Heart left ventricle (tissue), 16 donors: ENCODE results near the gene B3GNT7. TPM values are rescaled to one million over a fixed set of nuclear protein-coding genes. Genes with fewer than 3 reads are reported as not detected.
"Not testable (repeated sequence)": the region's sequence is repeated elsewhere in the genome, so short reads cannot be mapped to it uniquely, and the experiment has no call there.

Experiments
- ATAC-seq, 4 donors: fragments of 200-7000 bp; cut with Tn5 transposase; one replicate each; pipeline ENCODE4 v1.9.1; 2020 to 2022; ENCODE audit warnings: moderate library complexity in 4 of 4, mild to moderate bottlenecking in 3 of 4, moderate number of reproducible peaks in 1 of 4
- DNase-seq, 5 donors: peaks; one replicate each; pipeline ENCODE4 v3.0.0-alpha.2; 2020
- H3K27ac ChIP-seq, 12 donors: fragments of 200-600 bp; sonication (generic) in 4 of 12; one replicate each; pipeline versions ENCODE4 v1.5.0 to v1.8.0; 2016 to 2022; ENCODE audit warnings: mild to moderate bottlenecking in 2 of 12
- H3K27me3 ChIP-seq, 9 donors: fragments of 200-600 bp; sonication (generic) in 2 of 9; one replicate each; pipeline versions ENCODE4 v1.5.1 to v1.8.0; 2016 to 2022; ENCODE audit warnings: mild to moderate bottlenecking in 3 of 9
- H3K36me3 ChIP-seq, 9 donors: fragments of 200-600 bp; sonication (generic) in 2 of 9; one replicate each; pipeline versions ENCODE4 v1.5.0 to v1.8.0; 2018 to 2022; ENCODE audit warnings: mild to moderate bottlenecking in 2 of 9
- H3K4me1 ChIP-seq, 12 donors: fragments of 200-600 bp; sonication (generic) in 4 of 12; one replicate each; pipeline versions ENCODE4 v1.5.0 to v1.8.0; 2016 to 2022; ENCODE audit warnings: mild to moderate bottlenecking in 3 of 12
- H3K4me3 ChIP-seq, 12 donors: fragments of 200-600 bp; sonication (generic) in 4 of 12; one replicate each; pipeline versions ENCODE4 v1.5.0 to v1.8.0; 2017 to 2022; ENCODE audit warnings: mild to moderate bottlenecking in 9 of 12, moderate library complexity in 4 of 12
- H3K9me3 ChIP-seq, 12 donors: fragments of 200-600 bp; sonication (generic) in 4 of 12; one replicate each; pipeline versions ENCODE4 v1.5.0 to v1.8.0; 2016 to 2022; ENCODE audit warnings: mild to moderate bottlenecking in 1 of 12
- POLR2A ChIP-seq, 2 donors: fragments of 450-650 bp; IDR thresholded peaks; one replicate each; pipeline ENCODE4 v1.6.1; 2017; ENCODE audit warnings: antibody characterized with exemption in 2 of 2, mild to moderate bottlenecking in 2 of 2, moderate library complexity in 2 of 2
- WGBS, 4 donors: extraction: QIAGEN DNeasy Blood & Tissue Kit in 2 of 4; methylation state at CpG; one replicate each; pipeline versions ENCODE4 v1.1.5 to v1.1.7; 2013 to 2018; 5-methylcytosine and 5-hydroxymethylcytosine counted together
- intact Hi-C, 10 donors: fragments of 100-400 bp; cut with DNase I; formaldehyde crosslinking; loops; one replicate each; pipeline versions ENCODE4 v1.11.1 to v1.14.2; 2022
- polyA plus RNA-seq, 2 donors: library from polyadenylated mRNA; stranded (reverse); fragments of 200-250 nt; gene quantifications; one replicate each; pipeline ENCODE4 v1.2.3, GENCODE V29; 2013
- total RNA-seq, 9 donors: library from RNA; depleted of rRNA in 2 of 9; stranded (reverse); fragments of >200 nt in 2 of 9; fragmentation: NEBNext Ultra II Directional in 3 of 9; extraction: Animal tissue kit (Norgen Biotek cat#: 25700) in 3 of 9; gene quantifications; one replicate each; pipeline versions ENCODE4 v1.1.0 to v1.2.4, GENCODE V29; 2016 to 2023
- TF ChIP-seq, protein P1 (sequence below), 12 donors: fragments of 200-600 bp; sonication (generic) in 4 of 12; IDR thresholded peaks; one replicate each; pipeline versions ENCODE4 v1.5.0 to v1.8.0; 2018 to 2022; ENCODE audit warnings: antibody characterized with exemption in 12 of 12, mild to moderate bottlenecking in 5 of 12
- donor health status: ischemic (EF 13 %, LVEDD 7.1; RV severe dilation, severe dysfunction).
- donor health status: healthy with polysubstance abuse.
- donor health status: DM: no; HTN: yes; CAD: no.
- donor health status: DM: no; HTN: no; CAD: no.
- donor health status: ischemic (EF 25% LVEDD 6.9; RV normal size, moderate dysfunction).
- donor health status: ischemic (EF 25% LVEDD 5.7; RV mildly dilated, moderate dysfunction).
- donor health status: healthy.
- donor health status: DM: yes; HTN: yes; CAD: no.
- donor health status: ischemic (EF 35%, LVEDD 5.7; RV mildly dilated, moderate dysfunction).
- donor health status: nonischemic (EF 11% LVEDD 7.7; RV severe dilation, severe dysfunction).
- donor health status: DM: yes; HTN: yes; CAD: no.
- donor health status: PGD.
- donor health status: ischemic (EF 29% LVEDD 5.4; RV normal size, mild dysfunction).
- donor health status: nonischemic (EF 23%, LVEDD 6.1; RV moderate dilation, normal function).

B3GNT7 gene
- total and polyA plus RNA-seq, 11 donors: 0.68 to 52.4 (median 5.2) TPM

- TF ChIP-seq, protein P1, sequence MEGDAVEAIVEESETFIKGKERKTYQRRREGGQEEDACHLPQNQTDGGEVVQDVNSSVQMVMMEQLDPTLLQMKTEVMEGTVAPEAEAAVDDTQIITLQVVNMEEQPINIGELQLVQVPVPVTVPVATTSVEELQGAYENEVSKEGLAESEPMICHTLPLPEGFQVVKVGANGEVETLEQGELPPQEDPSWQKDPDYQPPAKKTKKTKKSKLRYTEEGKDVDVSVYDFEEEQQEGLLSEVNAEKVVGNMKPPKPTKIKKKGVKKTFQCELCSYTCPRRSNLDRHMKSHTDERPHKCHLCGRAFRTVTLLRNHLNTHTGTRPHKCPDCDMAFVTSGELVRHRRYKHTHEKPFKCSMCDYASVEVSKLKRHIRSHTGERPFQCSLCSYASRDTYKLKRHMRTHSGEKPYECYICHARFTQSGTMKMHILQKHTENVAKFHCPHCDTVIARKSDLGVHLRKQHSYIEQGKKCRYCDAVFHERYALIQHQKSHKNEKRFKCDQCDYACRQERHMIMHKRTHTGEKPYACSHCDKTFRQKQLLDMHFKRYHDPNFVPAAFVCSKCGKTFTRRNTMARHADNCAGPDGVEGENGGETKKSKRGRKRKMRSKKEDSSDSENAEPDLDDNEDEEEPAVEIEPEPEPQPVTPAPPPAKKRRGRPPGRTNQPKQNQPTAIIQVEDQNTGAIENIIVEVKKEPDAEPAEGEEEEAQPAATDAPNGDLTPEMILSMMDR (IDR thresholded peaks at IDR 0.05): peak; percentile 20 to 68 (median 53)
- H3K4me1 ChIP-seq: peaks cover 0 to 21% (median 6%) of the 10 kb centered on the region in 12 donors
- WGBS, 4 donors: 16 to 29% (median 24%) methylated on average over 16 of the region's 16 CpGs
- H3K4me3 ChIP-seq, ATAC-seq, H3K27me3 ChIP-seq, H3K36me3 ChIP-seq, H3K9me3 ChIP-seq, H3K27ac ChIP-seq: not testable (repeated sequence)
- DNase-seq: peak in 1 of 5 donors; percentile 4
- intact Hi-C loops: loop anchor here in 2 of 10 donors (2.0 to 10.0 kb wide), 3 partner anchors 113 to 301 kb away; no protein-coding TSS in a partner anchor
Measured at GRCh38 chr2:231405601-231406367, 10.3 kb downstream of the B3GNT7 start.

DNA sequence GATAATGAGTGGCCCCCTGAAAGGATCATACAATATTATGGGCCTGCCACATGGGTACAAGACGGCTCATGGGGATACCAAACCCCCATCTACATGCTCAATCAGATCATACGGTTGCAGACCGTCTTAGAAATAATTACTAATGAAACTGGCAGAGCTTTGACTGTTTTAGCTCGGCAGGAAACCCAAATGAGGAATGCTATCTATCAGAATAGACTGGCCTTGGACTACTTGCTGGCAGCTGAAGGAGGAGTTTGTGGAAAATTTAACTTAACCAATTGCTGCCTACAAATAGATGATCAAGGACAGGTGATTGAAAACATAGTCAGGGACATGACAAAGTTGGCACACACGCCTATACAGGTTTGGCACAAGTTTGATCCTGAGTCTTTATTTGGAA lies 12.2 kb downstream of the B3GNT7 start:
- Histone ChIP-seq H3K4me1 (peaks cover 0 to 28% (median 10%) of the 10 kb centered on the region in 12 donors), H3K27me3 (peaks cover 0 to 10% (median 0%) of the 10 kb centered on the region in 9 donors), H3K9me3 (peaks cover 0 to 12% (median 0%) of the 10 kb centered on the region in 12 donors)
- intact Hi-C loops: loop anchor here in 2 of 10 donors (5.0 to 10.0 kb wide), 2 partner anchors 115 to 303 kb away; no protein-coding TSS in a partner anchor
- H3K27ac ChIP-seq, H3K4me3 ChIP-seq, H3K36me3 ChIP-seq, ATAC-seq: not testable (repeated sequence)
- peak in 1 of 5 donors; percentile 2 for DNase-seq
- WGBS, 4 donors: 70 to 81% (median 76%) methylated on average over 5 of the region's 5 CpGs

DNA sequence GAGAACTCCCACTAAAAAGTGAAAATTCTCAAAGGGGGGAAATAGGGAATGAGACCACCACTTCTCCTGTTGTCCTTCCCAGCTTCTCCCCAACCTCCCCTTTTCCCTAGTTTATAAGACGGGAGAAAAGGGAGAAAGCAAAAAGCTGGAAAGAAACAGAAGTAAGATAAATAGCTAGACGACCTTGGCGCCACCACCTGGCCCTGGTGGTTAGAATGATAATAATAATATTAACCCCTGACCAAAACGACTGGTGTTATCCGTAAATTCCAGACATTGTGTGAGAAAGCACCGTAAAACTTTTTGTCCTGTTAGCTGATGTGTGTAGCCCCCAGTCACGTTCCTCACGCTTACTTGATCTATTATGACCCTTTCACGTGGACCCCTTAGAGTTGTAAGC lies 12.8 kb downstream of the B3GNT7 start:
- Histone ChIP-seq H3K9me3 (peaks cover 0 to 12% (median 0%) of the 10 kb centered on the region in 12 donors), H3K4me1 (peaks cover 0 to 26% (median 10%) of the 10 kb centered on the region in 12 donors), H3K27me3 (peaks cover 0 to 14% (median 0%) of the 10 kb centered on the region in 9 donors)
- ATAC-seq, H3K27ac ChIP-seq, H3K4me3 ChIP-seq, H3K36me3 ChIP-seq: not testable (repeated sequence)
- intact Hi-C loops: loop anchor here in 2 of 10 donors (5.0 to 10.0 kb wide), 2 partner anchors 116 to 304 kb away; no protein-coding TSS in a partner anchor
- DNase-seq: peak in 1 of 5 donors; percentile 3
- WGBS, 4 donors: 84 to 91% (median 86%) methylated on average over 9 of the region's 9 CpGs

DNA sequence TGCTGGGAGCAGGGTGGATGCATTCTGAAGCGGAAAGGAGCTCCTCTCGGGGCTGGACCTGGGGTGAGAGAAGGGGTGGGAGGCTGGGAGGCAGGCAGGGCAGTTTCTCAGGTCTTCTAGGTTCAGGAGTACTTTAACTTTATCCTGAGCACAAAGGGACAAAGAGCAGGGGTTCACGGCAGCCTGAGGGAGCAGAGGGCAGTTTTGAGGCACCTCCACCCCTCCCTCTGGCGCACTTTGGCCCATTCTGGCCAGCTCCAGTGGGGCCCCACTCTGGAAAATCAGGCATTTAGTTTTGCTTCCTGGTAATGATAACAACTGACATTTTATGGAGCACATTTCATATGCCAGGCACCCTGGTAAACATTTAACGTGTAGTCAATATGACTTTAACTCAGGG lies 14.3 kb downstream of the B3GNT7 start:
- peak in 1 of 5 donors; percentile 4 for DNase-seq
- Histone ChIP-seq H3K27me3 (peaks cover 0 to 14% (median 0%) of the 10 kb centered on the region in 9 donors), H3K4me1 (peaks cover 0 to 26% (median 10%) of the 10 kb centered on the region in 12 donors), H3K27ac (no peak overlapping the region), H3K4me3 (no peak overlapping the region), H3K9me3 (peaks cover 0 to 12% (median 0%) of the 10 kb centered on the region in 12 donors), H3K36me3 (no peaks in the 10 kb centered on the region)
- TF ChIP-seq POLR2A (IDR thresholded peaks at IDR 0.05): no peak
- TF ChIP-seq, protein P1 (IDR thresholded peaks at IDR 0.05): no peak
- WGBS, 4 donors: 95 to 100% (median 98%) methylated on average over 5 of the region's 5 CpGs
- no peak for ATAC-seq
- intact Hi-C loops: loop anchor here in 9 of 10 donors (2.0 to 10.0 kb wide), 7 partner anchors 112 to 307 kb away; no protein-coding TSS in a partner anchor
